Activated CD8-positive, alpha-beta memory T cell treated with anti-CD3 and anti-CD28 coated beads for 36 hours (primary cell): ENCODE measurements around the gene SPRR4. TPM values are rescaled to one million over a fixed set of nuclear protein-coding genes. Genes with fewer than 3 reads are reported as not detected.

Experiments used
- CTCF ChIA-PET: fragments of 350-600 bp; sonication (Branson Sonifier 250); formaldehyde crosslinking; loops from one replicate; lab custom pipeline; 2021; ENCODE audit warnings: antibody characterized with exemption; lab: Charles Lee
- POLR2A ChIA-PET: fragments of 350-600 bp; sonication (Branson Sonifier 250); formaldehyde crosslinking; loops from one replicate; lab custom pipeline; 2021; ENCODE audit warnings: antibody characterized with exemption; lab: Charles Lee
- total RNA-seq, 2 experiments: library from RNA; stranded (reverse); gene quantifications; one replicate each; pipeline ENCODE4 v1.2.3, GENCODE V29; 2021

Gene SPRR4
- total RNA-seq, 2 experiments from 2014 or later, result not detected

DNA sequence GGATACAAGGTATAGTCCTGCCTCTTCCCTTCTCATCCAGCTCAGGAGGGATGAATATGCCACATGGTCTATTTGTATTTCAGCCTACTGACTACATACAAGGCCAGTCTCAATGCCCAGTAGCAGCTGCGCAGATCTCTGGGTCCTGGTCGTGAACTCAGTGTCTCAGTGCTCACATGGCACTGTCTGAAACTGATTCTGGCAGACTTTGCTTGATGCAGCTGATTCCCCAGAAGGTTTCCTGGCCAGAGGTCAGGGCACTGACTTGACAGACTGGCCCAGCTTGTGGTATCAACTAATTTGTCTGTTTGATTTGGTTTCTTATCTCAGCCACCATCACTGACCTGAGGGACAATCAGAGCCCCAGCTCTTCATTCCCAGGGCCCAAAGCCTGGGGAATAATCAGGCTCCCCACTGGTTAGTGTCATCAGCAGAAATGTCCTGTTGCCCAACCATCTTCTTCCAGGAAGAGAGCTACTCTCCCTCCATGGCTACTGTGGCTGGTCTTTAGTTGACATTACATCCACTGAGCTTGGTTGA, 7.5 kb upstream of the SPRR4 start:
- ChIA-PET POLR2A (no interaction called here), CTCF (no interaction called here)

DNA sequence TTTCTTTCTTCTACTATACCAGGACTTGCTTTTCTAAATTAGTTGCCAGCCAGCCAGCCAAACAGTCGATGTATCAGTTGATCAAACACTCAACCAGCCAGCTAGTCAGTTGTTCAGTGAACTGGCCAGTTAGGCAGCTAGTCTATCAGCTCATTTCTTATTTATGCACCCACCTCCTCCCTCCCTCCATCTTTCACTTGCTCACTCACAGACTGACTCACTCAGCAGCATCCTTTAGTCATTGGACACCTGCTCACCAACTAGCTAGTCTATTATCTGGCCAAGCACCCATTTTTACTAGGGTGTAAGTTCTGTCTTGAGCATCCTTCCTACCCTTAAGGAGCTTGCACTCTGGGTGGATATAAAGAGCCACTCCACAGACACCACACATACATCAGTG, 5.9 kb upstream of the SPRR4 start:
- ChIA-PET CTCF (no interaction called here), POLR2A (no interaction called here)

DNA sequence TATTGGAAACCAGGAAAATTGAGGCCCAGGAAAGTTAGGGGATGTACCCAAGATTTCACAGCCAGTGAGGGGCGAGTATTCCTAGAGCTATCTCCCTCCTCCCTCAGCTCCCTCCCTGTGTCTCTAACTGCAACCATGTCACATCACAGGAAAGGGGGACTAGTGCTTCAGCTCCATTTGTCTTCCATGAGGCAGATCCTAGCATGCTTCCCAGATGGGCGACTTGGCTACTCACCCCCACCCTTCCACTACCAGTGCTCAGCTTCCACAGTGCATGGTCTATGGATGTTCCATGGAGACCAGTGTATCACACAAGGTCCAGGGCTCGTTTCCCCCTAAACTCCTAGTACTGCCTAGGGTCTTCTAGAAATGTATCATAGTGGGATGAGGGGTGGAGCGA, 4.6 kb upstream of the SPRR4 start:
- POLR2A ChIA-PET, result no interaction called here
- CTCF ChIA-PET, result no interaction called here

DNA sequence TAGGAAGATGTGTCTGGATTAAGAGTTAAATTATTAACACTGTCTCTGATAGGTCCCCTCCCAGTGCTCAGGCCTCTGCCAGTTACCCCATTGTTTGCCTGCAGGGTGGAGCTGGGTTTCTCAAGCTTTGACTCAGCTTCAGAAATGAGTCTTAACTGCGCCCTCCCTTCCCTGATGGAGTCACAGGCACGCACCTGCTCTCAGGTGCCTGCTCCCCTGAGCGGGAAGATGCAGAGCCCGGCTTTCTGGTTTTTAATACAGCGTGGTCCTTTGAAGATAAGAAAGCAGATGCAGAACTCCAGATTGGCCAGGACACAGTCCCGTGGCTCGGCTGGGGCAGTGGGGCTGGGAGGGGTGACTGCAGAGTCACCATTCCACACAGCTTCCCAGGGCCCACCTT, 3.2 kb upstream of the SPRR4 start:
- POLR2A ChIA-PET, result no interaction called here
- CTCF ChIA-PET, result no interaction called here

DNA sequence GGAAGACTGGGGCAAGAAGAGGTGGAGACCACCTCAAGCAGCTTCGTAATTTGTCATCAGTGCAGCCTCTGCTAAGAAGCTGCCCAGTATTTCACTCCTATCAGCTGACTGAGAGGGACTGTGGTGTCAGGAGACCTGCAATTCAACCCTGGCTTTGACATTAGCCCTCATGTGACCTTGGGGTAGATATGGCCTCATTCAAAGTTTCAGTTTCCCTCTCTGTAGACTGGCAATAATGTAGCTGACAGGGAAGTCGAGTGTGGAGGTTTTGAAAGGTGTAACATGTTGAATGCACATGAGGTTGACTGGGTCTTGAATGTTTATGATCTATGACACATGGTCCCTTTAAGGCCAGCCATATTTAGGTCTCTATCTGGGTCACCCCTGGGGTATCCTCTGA, 2.2 kb upstream of the SPRR4 start:
- CTCF ChIA-PET, result no interaction called here
- POLR2A ChIA-PET, result no interaction called here

DNA sequence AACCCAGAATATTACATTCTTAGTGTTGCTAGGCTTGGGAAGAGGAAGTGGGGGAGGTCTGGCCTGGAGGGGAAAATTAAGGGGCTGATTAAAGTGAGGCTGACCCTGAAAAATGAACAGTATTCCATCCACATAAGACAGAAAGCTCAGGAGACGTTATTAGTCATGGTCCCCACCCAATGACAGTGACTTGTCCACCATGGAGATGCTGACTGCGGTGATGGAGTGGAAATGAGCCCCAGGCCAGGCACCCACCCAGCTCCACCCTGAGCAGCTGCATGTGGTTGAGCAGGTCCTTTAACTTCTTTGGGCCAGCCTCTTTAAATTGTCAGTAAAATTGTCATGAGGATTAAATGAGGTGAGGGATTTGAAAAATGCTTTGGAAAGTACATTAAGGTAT, 1.4 kb upstream of the SPRR4 start:
- CTCF ChIA-PET, result no interaction called here
- POLR2A ChIA-PET, result no interaction called here

DNA sequence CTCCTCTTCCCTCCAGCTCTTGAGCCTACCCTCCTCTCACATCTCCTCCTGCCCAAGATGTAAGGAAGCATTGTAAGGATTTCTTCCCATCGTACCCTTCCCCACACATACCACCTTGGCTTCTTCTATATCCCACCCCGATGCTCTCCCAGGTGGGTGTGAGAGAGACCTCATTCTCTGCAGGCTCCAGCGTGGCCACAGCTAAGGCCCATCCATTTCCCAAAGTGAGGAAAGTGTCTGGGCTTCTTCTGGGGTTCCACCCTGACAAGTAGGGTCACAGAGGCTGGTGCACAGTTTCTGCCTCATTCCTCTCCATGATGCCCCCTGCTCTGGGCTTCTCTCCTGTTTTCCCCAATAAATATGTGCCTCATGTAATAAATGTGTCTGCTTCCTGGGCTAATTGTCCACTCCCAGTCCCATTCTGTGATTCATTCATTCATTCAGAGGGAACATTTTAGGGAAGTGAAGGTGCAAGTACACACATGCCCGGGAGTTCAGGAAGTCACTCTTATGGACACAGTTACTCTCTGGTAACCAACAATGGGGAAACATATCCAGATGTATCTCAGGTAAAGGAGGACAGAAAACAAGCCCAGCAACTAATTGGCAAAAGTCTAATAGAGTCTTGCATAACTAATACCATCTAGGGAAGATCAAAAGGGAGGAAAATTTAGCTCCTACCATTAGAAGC, 1.9 kb downstream of the SPRR4 start:
- ChIA-PET CTCF (no interaction called here), POLR2A (no interaction called here)

DNA sequence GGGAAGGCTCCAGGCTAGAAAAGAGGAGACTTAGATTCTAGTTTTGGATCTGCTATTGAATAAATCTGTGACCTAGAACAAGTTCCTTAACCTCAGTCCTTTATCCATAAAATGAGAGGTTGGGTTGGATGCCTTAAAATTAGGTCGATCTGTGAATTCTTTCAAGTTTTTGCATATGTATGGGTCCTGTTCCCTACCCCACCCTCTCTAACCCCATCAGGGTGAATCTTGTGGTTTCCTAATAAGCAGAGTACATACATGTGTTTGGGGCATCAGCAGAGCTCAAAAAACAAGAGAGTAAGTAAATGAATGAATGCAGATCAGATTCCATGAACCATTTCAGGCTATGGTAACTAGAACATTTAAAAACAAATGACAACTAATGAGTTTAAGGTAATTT, 6.2 kb downstream of the SPRR4 start:
- POLR2A ChIA-PET, result no interaction called here
- CTCF ChIA-PET, result no interaction called here

DNA sequence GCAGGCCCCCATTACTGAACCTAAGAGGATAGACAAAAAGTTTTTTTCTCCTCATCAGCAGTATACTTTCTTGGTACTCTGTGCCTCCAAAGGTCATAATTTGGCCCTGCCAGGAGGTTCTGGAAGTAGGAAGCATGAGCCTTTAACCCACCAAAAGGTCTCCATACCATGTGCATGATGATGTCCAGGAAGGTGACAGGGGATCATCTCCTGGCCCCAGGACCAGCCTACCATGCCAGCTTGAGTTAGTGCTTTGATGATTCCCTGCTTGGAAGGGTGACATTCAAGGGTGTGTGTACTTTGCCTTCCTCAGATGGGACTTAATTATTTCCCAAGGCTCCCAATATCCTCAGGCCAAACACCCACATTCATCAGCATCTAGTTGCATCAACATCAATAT, 7.2 kb downstream of the SPRR4 start:
- CTCF ChIA-PET, result no interaction called here
- POLR2A ChIA-PET, result no interaction called here

DNA sequence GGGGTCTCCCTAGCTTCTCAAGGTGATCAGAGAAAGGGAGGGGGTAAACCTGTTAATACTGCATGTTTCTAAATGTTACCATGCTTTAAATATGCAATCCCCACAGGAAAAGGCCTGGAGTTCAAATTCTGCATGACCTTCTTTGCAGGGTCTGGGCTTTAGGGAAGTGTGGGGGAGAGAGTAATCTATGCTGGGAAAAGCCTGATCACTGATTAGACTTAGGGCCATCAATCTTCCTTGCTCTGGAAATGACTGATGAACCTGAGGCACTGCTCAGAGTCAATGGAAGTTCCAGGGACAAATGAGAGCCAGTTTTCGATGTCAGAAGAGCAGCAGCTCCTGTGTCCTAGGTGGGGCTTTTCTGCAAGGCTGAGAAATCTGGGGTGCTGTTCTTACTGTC, 10.2 kb downstream of the SPRR4 start:
- POLR2A ChIA-PET, result no interaction called here
- CTCF ChIA-PET, result no interaction called here

DNA sequence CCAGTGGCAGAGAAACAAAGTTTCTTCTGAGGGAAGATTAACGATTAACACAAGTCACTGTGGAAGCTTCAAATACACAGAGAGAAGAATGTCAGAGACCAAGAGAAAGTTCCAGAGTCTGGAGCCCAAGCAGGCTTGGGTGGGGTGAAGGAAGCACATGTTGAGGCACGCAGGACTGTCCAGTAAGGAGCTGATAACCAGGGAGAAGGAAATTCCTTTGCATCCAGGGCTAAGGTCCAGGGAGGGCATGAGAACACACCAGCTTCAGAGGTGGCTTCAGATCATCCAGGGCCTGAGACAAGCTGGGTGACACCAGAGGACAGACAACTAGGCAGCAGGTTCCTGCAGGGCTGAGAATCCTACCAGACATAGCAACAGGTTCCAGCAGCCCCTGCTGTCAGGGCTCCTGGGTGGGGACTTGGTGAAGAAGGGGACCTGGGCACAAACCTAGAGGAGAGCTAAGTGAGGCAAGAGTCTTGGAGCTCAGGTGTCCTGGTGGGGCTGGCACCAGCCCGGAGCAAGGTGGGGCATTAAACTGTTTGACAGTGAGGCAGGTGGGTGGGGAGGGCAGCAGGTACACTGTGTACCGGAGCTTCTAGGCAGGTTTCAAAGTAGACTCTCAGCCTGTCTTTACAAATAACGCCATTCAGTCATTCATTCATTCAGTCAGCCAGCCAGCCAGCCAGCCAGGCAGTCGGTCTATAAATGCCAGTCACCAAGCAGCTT, 10.9 kb downstream of the SPRR4 start:
- ChIA-PET POLR2A (no interaction called here), CTCF (no interaction called here)

DNA sequence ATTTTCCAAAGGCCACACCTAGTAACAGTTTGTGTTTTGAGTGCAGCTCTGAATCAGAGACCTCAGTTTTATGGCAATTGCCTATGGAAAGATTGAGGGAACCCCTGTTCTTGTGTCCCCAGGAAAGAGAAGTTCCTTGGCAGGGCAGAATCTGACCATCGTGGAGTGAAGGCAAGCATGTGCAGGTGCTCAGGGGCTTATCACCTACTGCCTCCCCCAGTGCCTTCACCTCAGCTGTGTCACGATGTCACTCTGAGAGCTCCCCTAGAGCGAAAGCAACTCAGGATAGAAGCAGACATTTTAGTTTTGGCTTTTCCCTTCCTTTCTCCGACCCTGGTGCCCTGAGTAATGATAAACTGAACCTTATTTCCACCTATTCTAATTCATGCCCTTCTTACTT, 11.6 kb downstream of the SPRR4 start:
- ChIA-PET POLR2A (no interaction called here), CTCF (no interaction called here)

DNA sequence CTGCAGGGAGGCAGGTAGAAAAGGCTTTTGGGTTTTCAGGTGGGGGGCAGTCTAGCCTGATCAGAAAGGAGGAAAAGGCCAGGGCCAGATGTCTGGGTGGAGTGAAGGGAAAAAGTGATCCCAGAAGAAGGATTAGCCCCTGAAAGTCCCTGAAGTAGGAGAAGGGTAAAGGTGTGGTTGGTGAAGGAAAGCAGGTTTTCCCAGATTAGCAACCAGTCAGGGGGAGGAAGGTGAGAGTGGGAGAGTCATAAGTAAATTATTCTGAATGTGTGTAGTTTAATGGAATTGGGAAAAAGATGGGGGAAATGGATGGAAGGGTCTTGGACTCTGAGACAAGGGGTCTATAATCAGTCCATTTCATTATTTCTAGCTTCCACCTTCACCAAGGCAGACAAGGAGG, 12.8 kb downstream of the SPRR4 start:
- ChIA-PET CTCF (no interaction called here), POLR2A (no interaction called here)

DNA sequence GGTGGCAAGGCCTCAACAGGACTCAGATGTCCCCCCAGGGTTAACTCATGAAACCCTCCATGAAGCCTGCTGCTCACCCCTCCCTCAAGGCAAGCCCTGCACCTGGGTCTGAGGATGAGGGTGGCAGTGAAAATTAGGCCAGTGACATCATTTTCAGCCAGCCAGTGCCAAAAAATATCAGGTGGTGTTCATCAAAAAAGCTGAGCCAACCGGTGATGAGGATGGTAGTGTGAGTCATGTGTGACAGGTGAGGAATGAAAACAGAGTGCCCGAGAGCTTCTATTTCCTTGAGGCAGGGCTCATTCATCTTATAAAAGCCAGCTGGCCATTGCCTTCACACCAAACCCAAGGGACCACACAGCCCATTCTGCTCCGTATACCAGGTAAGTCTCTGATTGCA, 13.3 kb downstream of the SPRR4 start, which contains the start of gene SPRR1A:
TSS of gene SPRR1A (plus strand) at position 339 of the 400 bp plus-strand sequence. CDS start 1,150 bp downstream, outside the sequence.
- CTCF ChIA-PET, result no interaction called here
- POLR2A ChIA-PET, result no interaction called here

DNA sequence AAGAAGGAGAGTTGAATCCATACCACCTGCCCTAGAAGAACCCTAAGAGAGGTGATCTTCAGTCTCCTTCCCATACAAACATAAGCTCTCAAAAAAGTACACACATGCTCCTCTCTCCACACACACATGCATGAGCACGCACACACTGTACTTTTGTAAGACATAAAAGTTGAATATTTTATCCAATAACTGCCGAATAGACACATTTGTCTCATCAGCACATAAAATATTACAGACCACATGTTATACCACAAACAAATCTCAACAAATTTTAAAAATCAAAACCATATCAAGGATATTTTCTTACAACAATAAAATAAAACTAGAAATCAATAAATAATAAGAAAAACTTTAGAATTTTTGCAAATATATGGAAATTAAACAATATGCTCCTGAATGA, 16.1 kb downstream of the SPRR4 start:
- POLR2A ChIA-PET, result no interaction called here
- CTCF ChIA-PET, result no interaction called here

DNA sequence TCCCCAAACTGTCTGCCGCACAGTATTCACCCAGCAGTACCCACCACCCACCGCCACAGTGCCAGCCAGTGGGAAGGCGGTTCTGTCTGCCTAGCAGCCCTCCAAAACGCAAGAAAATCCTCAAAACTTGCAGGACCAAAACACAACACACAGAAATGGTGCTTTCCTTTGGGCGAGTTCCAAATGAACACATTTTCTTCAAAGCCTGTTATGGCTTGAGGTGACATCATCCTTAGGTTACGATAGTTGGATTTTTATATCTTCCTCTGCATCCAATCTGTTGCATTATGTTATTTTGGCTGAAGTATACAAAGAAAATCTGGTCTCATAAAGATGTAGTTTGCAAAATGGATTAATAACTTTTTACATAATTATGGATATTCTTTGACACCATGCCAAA, 22.7 kb downstream of the SPRR4 start:
- CTCF ChIA-PET, result no interaction called here
- POLR2A ChIA-PET, result no interaction called here

DNA sequence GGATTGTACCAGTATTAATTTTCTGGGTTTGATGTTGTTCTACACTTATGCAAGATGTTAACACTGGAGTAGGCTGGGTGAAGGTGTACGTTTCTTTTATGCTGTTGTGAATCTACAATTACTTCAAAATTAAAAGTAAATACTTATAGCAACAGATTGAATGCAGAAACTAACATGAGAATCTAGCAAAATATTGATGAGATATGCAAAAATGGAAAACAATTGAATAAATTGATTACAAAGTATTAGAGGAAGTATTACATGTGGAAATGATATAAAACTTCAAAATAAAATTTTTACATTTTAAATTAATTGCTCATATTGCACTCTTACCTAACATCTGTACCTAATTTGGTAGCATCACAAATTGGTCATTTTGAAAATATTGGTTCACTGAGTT, 25.4 kb downstream of the SPRR4 start:
- ChIA-PET CTCF (no interaction called here), POLR2A (no interaction called here)

DNA sequence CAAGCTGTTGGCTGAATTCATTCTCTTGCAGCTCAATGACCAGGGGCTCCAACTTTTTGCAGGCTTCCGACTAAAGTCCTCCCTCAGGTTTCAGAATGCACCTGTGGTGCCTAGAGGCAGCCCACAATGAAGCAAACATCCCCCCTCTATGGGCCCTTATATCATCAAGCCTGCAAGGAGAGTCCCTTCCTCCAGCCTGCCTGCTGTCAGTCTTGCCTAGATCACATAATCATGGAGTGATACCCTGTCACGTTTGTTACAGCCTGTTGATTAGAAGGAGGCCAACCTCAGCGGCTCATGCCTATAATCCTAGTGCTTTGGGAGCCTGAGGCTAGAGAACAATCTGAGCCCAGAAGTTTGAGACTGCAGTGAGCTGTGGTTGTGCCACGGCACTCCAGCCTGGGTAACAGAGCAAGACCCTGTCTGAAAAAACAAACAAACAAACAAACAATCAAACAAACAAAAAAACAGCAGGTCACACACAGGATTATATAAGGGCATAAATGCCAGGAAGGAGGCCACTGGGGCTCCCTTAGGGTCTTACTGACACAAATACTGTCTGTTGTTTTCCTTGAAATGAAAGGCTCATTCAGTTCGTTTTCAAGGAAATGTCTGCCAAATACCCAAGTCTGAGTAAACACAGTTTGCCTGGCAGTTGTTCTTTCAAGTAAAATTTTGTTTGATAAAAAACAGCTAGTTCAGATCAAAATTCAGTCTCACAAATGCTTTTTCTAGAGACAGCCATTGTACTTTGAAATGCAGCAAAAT, 26.4 kb downstream of the SPRR4 start:
- CTCF ChIA-PET, result no interaction called here
- POLR2A ChIA-PET, result no interaction called here

DNA sequence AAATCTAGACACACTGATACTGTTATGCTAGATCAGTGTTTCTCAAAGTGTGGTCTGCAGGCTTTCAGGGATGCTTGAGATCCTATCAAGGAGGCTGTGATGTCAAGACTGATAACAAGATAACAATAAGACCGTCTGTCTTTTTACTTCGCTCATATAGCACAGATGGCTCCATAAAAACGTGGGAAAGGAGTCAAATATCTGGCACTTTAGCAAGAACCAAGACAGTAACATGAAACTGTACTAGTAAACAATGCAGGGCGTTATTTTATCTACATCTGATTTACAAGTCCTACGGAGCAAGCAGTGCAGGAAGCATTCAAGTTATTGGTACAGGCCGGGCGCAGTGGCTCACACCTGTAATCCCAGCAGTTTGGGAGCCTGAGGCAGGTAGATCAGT, 27.5 kb downstream of the SPRR4 start:
- ChIA-PET CTCF (no interaction called here), POLR2A (no interaction called here)

DNA sequence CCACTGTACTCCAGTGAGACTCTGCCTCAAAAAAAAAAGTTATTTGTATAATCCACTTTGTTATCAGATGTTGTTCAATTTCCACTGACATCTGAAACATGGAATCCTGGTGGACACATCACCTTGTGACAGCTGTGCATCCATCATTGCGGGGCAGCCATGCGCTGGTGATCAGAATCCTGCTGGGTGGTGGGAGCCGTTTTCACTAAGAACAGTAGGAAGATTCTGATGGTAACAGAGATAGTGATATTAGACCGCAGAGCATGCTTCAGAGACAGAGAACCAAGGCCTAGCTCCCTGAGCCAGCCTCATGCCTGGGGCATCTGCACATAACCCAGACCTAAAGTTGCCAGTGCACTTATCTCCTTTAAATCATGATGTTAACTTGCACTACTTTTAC, 28.0 kb downstream of the SPRR4 start:
- ChIA-PET CTCF (no interaction called here), POLR2A (no interaction called here)

DNA sequence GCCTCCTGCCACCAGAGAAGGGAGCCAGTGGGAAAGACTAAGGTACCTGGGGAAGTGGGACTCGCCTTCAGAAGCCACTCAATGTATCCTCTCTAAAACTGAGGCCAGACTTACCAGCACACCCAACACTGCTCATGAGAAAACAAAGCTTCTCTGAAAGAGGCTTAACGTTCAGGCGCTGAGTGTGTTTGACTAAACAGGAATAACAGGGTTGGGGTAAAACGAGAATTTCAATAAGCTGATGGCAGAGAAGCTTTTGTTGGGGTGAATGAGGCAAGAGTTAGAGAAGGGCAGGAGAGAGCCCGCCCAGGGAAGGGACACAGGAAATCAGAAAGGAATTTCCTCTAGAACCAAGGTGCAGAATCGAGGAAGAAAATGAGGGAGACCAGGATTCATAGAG, 29.4 kb downstream of the SPRR4 start:
- ChIA-PET POLR2A (no interaction called here), CTCF (no interaction called here)
